Measurements from ENCODE around the gene UBP1. TPM values are rescaled to one million over a fixed set of nuclear protein-coding genes. Genes with fewer than 3 reads are reported as not detected.

The UBP1 gene
- total RNA-seq, 1 experiment from 2014 or later: 69.5 TPM

- no peak for ATAC-seq
- Histone ChIP-seq H3K9me2 (ENCODE audit: insufficient read depth) (no peaks in the 10 kb centered on the region), H3K27ac (ENCODE audit: low read depth, low read length) (no peak overlapping the region), H2AFZ (ENCODE audit: low read depth, low read length, poor library complexity, severe bottlenecking) (no peak overlapping the region), H3K27me3 (ENCODE audit: insufficient read depth, low read length) (no peaks in the 10 kb centered on the region), H4K20me1 (ENCODE audit: insufficient read depth) (peaks cover 27% of the 10 kb centered on the region), H3K4me1 (ENCODE audit: control insufficient read depth in 1 of 2, insufficient read depth in 2 of 2, low read length in 2 of 2) (peaks cover 12 to 31% of the 10 kb centered on the region in 2 experiments), H3K36me3 (ENCODE audit: control insufficient read depth in 1 of 2, insufficient read depth in 2 of 2, low read length in 2 of 2) (no peaks in the 10 kb centered on the region), H3K9ac (ENCODE audit: low read length) (no peak overlapping the region), H3K4me3 (replicated peaks in 1 of 2; ENCODE audit: low read depth in 1 of 2, low read length in 2 of 2) (no peak overlapping the region), H3K4me2 (ENCODE audit: low read length) (no peak overlapping the region), H3K9me3 (ENCODE audit: control insufficient read depth in 1 of 2, insufficient read depth in 1 of 2, low read depth in 1 of 2, low read length in 2 of 2) (no peaks in the 10 kb centered on the region), H3K79me2 (ENCODE audit: insufficient read depth, low read length) (peaks cover 100% of the 10 kb centered on the region)
- intact Hi-C loops (cut with micrococcal nuclease): no loop called here
- TF ChIP-seq ZBTB33 (IDR thresholded peaks at IDR 0.05; ENCODE audit: extremely low read depth, insufficient replicate concordance, low read length) (no peak), EGR1 (IDR thresholded peaks at IDR 0.05; ENCODE audit: low read depth) (no peak), CTCF (IDR thresholded peaks at IDR 0.05 in 2 of 3, conservative IDR thresholded peaks at IDR 0.05 in 1 of 3; ENCODE audit: borderline replicate concordance in 1 of 3, insufficient read depth in 1 of 3, low read depth in 2 of 3, low read length in 2 of 3) (no peak), ZNF274 (IDR thresholded peaks at IDR 0.05; ENCODE audit: low read depth, low read length) (no peak), SIN3A (IDR thresholded peaks at IDR 0.05; ENCODE audit: low read depth) (no peak), FOSL1 (IDR thresholded peaks at IDR 0.05; ENCODE audit: low read depth) (no peak), ATF3 (IDR thresholded peaks at IDR 0.05) (no peak), SP1 (IDR thresholded peaks at IDR 0.05; ENCODE audit: low read depth) (no peak), EZH2 (IDR thresholded peaks at IDR 0.05) (no peak), ZFX (IDR thresholded peaks at IDR 0.05) (no peak), SRF (IDR thresholded peaks at IDR 0.05; ENCODE audit: low read depth) (no peak), POLR2A (IDR thresholded peaks at IDR 0.05; ENCODE audit: borderline replicate concordance, extremely low read depth, insufficient read depth, insufficient read length) (no peak), EZH2phosphoT487 (IDR thresholded peaks at IDR 0.05; ENCODE audit: borderline replicate concordance) (no peak), MAX (IDR thresholded peaks at IDR 0.05) (no peak), CBX3 (IDR thresholded peaks at IDR 0.05; ENCODE audit: low read depth) (no peak)
- POLR2A ChIA-PET: no interaction called here
- RAD21 ChIA-PET (ENCODE audit: low non-redundant PET in 1 of 2, low total read pairs in 2 of 2, uncharacterized antibody in 2 of 2, unreplicated experiment in 2 of 2): interaction anchor here in 1 of 2 experiments (0.7 kb wide), 1 partner anchor 353 kb away, joined by 5 read pairs; no protein-coding TSS in a partner anchor
- CTCF ChIA-PET: no interaction called here
- BruUV-seq (replicated peaks): no TSS peak
- no peak for DNase-seq (ENCODE audit: low read depth, low spot score)
These were observed 6.4 kb downstream of the UBP1 start for GRCh38 chr3:33433843-33434242.
